MM.1S (cell line): ENCODE measurements around the gene SLC3A2.

ENCODE experiments used
- EZH2 ChIP-seq: fragments of 300-600 bp; sonication (generic); optimal IDR thresholded peaks from 2 replicates; pipeline ENCODE3; 2017; ENCODE audit warnings: low read depth, mild to moderate bottlenecking, antibody characterized with exemption, low read length, mixed read lengths
- EZH2phosphoT487 ChIP-seq: fragments of 300-600 bp; sonication (generic); IDR thresholded peaks from 2 replicates; pipeline ENCODE4 v1.6.1; 2018; ENCODE audit warnings: antibody characterized with exemption, low read length
- TF ChIP-seq, protein P1 (sequence below): fragments of 300-600 bp; sonication (generic); IDR thresholded peaks from 2 replicates; pipeline ENCODE4 v1.5.1; 2016; ENCODE audit warnings: antibody characterized with exemption, low read length, mixed read lengths

GRCh38 chr11:62860835-62861563, 19.7 kb upstream of the SLC3A2 start:
- TF ChIP-seq, protein P1, sequence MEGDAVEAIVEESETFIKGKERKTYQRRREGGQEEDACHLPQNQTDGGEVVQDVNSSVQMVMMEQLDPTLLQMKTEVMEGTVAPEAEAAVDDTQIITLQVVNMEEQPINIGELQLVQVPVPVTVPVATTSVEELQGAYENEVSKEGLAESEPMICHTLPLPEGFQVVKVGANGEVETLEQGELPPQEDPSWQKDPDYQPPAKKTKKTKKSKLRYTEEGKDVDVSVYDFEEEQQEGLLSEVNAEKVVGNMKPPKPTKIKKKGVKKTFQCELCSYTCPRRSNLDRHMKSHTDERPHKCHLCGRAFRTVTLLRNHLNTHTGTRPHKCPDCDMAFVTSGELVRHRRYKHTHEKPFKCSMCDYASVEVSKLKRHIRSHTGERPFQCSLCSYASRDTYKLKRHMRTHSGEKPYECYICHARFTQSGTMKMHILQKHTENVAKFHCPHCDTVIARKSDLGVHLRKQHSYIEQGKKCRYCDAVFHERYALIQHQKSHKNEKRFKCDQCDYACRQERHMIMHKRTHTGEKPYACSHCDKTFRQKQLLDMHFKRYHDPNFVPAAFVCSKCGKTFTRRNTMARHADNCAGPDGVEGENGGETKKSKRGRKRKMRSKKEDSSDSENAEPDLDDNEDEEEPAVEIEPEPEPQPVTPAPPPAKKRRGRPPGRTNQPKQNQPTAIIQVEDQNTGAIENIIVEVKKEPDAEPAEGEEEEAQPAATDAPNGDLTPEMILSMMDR = no peak
- no peak for TF ChIP-seq EZH2phosphoT487
- TF ChIP-seq EZH2 = no peak
